Thyroid gland (tissue), 4 donors: ENCODE results near the gene TBR1. TPM values are rescaled to one million over a fixed set of nuclear protein-coding genes. Genes with fewer than 3 reads are reported as not detected.

ENCODE experiments used
- DNase-seq, 2 donors: peaks; one replicate each; pipeline ENCODE4 v3.0.0-alpha.2; 2019
- H3K27ac ChIP-seq, 3 donors: fragments of 200-600 bp; sonication (generic); 1 replicate in 2 of 3; 2 replicates in 1 of 3; pipeline ENCODE4 v1.5.1; 2016 to 2019; ENCODE audit warnings: mild to moderate bottlenecking in 1 of 3, moderate library complexity in 1 of 3
- H3K27me3 ChIP-seq: fragments of 200-600 bp; sonication (generic); one replicate; pipeline ENCODE4 v1.5.1; 2019
- H3K36me3 ChIP-seq, 2 donors: fragments of 200-600 bp; sonication (generic); one replicate each; pipeline ENCODE4 v1.5.1; 2016 to 2019
- H3K4me1 ChIP-seq, 2 donors: fragments of 200-600 bp; sonication (generic); one replicate each; pipeline ENCODE4 v1.5.1; 2017 to 2019
- H3K4me3 ChIP-seq, 3 donors: fragments of 200-600 bp; sonication (generic); replicated peaks in 1 of 3; 1 replicate in 2 of 3; 2 replicates in 1 of 3; pipeline ENCODE4 v1.5.1; 2016; ENCODE audit warnings: mild to moderate bottlenecking in 1 of 3
- H3K9me3 ChIP-seq: fragments of 200-600 bp; sonication (generic); one replicate; pipeline ENCODE4 v1.5.1; 2017
- POLR2A ChIP-seq, 2 donors: fragments of 450-650 bp; IDR thresholded peaks; one replicate each; pipeline ENCODE4 v1.6.1; 2017; ENCODE audit warnings: antibody characterized with exemption in 2 of 2, mild to moderate bottlenecking in 2 of 2, moderate library complexity in 1 of 2
- WGBS, 2 donors: methylation state at CpG; one replicate each; pipeline ENCODE4 v1.1.5; 2017; 5-methylcytosine and 5-hydroxymethylcytosine counted together
- intact Hi-C: fragments of 100-400 bp; cut with DNase I; formaldehyde crosslinking; loops from one replicate; pipeline ENCODE4 v1.15.1; 2023
- total RNA-seq, 4 donors: library from RNA; depleted of rRNA; stranded (reverse); fragments of >200 nt; gene quantifications; one replicate each; pipeline ENCODE4 v1.2.3, GENCODE V29; 2016
- TF ChIP-seq, protein P1 (sequence below), 6 experiments: fragments of 200-600 bp in 3 of 6; fragments of 450-650 bp in 3 of 6; sonication (generic) in 3 of 6; IDR thresholded peaks; one replicate each; pipeline ENCODE4 v1.5.1; 2016 to 2019; ENCODE audit warnings: antibody characterized with exemption in 6 of 6, mild to moderate bottlenecking in 2 of 6, inconsistent platforms in 1 of 6, moderate library complexity in 1 of 6

TBR1 gene
- total RNA-seq, 4 donors from 2014 or later, result 0.11 TPM; not detected in 3

DNA sequence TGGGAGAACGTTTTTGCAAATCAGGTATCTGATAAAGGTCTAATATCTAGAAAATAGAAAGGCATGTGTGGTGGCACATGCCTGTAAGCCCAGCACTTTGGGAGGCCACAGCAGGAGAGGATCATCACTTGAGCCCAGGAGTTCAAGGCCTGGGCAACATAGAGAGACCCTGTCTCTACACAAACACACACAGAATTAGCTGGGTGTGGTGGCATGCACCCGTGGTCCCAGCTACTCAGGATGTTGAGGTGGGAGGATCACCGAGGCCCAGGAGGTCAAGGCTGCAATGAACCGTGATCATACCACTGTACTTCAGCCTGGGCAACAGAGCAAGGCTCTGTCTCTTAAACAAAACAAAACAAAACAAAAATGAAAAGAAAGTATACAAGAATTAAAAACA lies 13.8 kb upstream of the TBR1 start:
- intact Hi-C loops, result no loop called here
- DNase-seq, result no peak
- Histone ChIP-seq H3K9me3 (no peaks in the 10 kb centered on the region), H3K4me3 (no peak overlapping the region), H3K4me1 (no peaks in the 10 kb centered on the region), H3K27ac (no peak overlapping the region), H3K27me3 (no peaks in the 10 kb centered on the region), H3K36me3 (no peaks in the 10 kb centered on the region)
- 90 to 91% methylated on average over 4 of the region's 4 CpGs for WGBS, 2 donors
- TF ChIP-seq, protein P1, sequence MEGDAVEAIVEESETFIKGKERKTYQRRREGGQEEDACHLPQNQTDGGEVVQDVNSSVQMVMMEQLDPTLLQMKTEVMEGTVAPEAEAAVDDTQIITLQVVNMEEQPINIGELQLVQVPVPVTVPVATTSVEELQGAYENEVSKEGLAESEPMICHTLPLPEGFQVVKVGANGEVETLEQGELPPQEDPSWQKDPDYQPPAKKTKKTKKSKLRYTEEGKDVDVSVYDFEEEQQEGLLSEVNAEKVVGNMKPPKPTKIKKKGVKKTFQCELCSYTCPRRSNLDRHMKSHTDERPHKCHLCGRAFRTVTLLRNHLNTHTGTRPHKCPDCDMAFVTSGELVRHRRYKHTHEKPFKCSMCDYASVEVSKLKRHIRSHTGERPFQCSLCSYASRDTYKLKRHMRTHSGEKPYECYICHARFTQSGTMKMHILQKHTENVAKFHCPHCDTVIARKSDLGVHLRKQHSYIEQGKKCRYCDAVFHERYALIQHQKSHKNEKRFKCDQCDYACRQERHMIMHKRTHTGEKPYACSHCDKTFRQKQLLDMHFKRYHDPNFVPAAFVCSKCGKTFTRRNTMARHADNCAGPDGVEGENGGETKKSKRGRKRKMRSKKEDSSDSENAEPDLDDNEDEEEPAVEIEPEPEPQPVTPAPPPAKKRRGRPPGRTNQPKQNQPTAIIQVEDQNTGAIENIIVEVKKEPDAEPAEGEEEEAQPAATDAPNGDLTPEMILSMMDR (IDR thresholded peaks at IDR 0.05), result no peak
- no peak for TF ChIP-seq POLR2A (IDR thresholded peaks at IDR 0.05)

DNA sequence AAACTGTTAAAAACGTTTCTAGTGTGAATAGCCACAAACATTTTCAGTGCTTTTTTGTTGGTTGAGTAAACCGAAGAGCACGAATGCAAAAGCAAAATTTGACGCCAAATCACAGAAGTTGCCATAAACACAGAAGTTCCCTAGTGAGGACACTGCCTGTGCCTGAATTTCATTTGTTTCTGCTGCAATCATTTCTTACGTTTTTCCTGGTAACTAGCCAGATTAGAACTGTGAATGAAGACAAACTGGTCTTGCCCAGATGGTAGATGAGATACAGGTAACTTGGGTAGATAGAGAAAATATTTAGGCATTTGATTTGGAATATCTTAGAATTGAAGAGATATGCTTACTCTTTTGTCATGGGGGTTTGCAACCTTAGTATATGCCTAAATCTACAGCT lies 9.8 kb upstream of the TBR1 start:
- TF ChIP-seq, protein P1 (IDR thresholded peaks at IDR 0.05), result no peak
- no peak for TF ChIP-seq POLR2A (IDR thresholded peaks at IDR 0.05)
- H3K27ac ChIP-seq, result no peak overlapping the region
- no peaks in the 10 kb centered on the region for H3K4me1 ChIP-seq
- 82% methylated on average over 5 of the region's 5 CpGs for WGBS, 2 donors
- no peaks in the 10 kb centered on the region for H3K9me3 ChIP-seq
- H3K4me3 ChIP-seq, result no peak overlapping the region
- no peaks in the 10 kb centered on the region for H3K36me3 ChIP-seq
- intact Hi-C loops, result no loop called here
- H3K27me3 ChIP-seq, result no peaks in the 10 kb centered on the region
- DNase-seq, result no peak

DNA sequence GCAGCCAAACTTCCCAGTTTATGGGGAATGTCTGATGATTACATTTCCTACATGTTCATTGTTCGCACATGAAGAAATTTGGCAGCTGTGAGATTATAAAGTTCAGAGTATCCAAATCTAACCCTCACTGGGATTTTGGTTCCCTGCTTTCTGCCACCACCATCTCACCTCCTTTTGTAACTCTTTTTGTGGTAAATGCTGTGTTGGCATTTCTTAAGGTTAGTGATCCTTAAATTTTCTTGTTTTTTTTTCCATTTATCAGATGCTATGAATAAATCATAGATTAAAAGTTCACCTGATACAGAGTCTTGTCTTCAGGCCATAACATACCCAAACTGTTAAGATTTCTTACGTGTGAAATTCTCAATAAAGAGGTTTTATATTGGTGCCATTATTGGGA lies 8.5 kb upstream of the TBR1 start:
- WGBS, 2 donors, result 97% methylated on average over 2 of the region's 2 CpGs
- Histone ChIP-seq H3K9me3 (no peaks in the 10 kb centered on the region), H3K4me1 (no peaks in the 10 kb centered on the region), H3K36me3 (no peaks in the 10 kb centered on the region), H3K27ac (no peak overlapping the region), H3K27me3 (no peaks in the 10 kb centered on the region), H3K4me3 (no peak overlapping the region)
- intact Hi-C loops, result no loop called here
- TF ChIP-seq, protein P1 (IDR thresholded peaks at IDR 0.05), result no peak
- no peak for TF ChIP-seq POLR2A (IDR thresholded peaks at IDR 0.05)
- DNase-seq, result no peak

DNA sequence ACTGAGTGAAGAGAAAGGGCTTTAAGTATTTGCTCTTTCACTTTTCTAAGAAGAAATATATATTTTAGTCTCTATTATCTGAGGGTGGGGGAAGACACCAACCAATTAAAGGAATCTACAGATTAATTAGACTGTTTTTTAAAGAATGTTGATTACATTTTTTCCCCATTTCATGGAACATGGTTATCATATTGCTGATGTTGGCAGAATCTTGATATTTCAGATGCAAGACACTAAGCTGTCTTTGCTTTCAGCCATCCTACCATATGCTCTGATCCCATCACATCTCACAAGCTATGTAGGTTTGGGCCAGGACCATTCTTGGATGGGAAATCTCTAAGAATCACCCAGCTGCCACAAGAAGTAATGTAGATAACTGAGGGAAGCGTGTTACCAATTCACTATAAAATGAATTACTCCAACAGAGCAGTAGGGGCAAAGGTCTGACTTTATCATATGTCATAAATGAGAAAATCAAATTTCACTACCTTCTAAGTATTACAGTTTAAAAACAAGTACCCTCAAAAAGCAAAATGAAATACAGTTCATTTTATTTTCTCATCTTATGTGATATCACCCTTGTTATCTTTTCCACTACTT lies 6.7 kb upstream of the TBR1 start:
- Histone ChIP-seq H3K36me3 (no peaks in the 10 kb centered on the region), H3K4me3 (no peak overlapping the region), H3K27ac (no peak overlapping the region), H3K9me3 (no peaks in the 10 kb centered on the region), H3K4me1 (peaks cover 3 to 5% of the 10 kb centered on the region in 2 donors), H3K27me3 (no peaks in the 10 kb centered on the region)
- no peak for DNase-seq
- intact Hi-C loops, result no loop called here
- TF ChIP-seq POLR2A (IDR thresholded peaks at IDR 0.05), result no peak
- TF ChIP-seq, protein P1 (IDR thresholded peaks at IDR 0.05), result no peak
- 95 to 100% methylated on average over 1 of the region's 1 CpG for WGBS, 2 donors

DNA sequence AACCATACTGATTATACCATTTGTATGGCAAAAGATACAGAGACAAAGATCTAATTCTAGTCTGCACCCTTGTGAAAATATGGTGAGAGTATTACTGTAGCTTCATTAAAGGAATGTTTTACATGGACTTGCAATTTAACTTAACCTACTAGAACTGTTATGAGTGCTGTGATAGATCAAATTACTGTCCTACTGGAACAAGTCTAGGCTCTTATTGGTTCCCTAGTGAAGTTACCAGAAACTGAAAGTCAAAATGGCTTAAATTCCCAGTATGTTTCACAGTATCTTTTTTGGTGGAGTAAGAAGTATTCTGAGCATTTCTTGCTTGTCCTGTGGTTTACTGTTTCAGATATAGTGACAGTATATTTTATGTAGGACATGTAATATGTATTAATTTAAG lies 3.8 kb upstream of the TBR1 start:
- Histone ChIP-seq H3K27me3 (peaks cover 27% of the 10 kb centered on the region), H3K4me3 (no peak overlapping the region), H3K36me3 (no peaks in the 10 kb centered on the region), H3K9me3 (no peaks in the 10 kb centered on the region), H3K27ac (no peak overlapping the region), H3K4me1 (peaks cover 24 to 32% of the 10 kb centered on the region in 2 donors)
- intact Hi-C loops, result no loop called here
- no peak for DNase-seq
- TF ChIP-seq POLR2A (IDR thresholded peaks at IDR 0.05), result no peak
- TF ChIP-seq, protein P1 (IDR thresholded peaks at IDR 0.05), result no peak
